Activated T-cell treated with anti-CD3 and anti-CD28 coated beads, Interleukin-2, amount 50 U/mL, for 1 hour (primary cell): ENCODE measurements around the gene RBM33.
"Not testable (repeated sequence)": the region's sequence is repeated elsewhere in the genome, so short reads cannot be mapped to it uniquely, and the experiment has no call there.

Experiments
- DNase-seq: peaks from one replicate; pipeline ENCODE4 v3.0.0-alpha.2; 2020

The RBM33 gene

DNA sequence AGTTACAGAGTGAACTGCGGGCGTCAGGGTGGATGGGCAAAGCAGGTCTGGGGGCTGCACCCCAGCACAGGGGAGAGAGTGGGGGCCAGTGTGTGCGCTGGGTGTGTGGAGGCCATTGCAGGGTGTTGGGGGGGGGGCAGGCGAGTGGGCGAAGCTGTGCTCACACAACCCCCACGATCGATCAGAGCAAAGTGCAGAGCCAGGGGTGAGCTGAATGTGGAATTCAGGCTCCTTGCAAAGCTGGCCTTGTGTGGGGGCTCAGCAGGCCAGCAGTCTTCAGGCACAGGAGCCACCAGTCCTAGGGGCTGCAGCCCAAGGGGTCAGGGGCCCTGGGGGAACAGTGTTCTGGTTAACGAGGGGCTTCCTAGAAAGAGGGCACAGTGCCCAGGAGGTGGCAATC is 168.7 kb downstream of the RBM33 start:
- no peak for DNase-seq

DNA sequence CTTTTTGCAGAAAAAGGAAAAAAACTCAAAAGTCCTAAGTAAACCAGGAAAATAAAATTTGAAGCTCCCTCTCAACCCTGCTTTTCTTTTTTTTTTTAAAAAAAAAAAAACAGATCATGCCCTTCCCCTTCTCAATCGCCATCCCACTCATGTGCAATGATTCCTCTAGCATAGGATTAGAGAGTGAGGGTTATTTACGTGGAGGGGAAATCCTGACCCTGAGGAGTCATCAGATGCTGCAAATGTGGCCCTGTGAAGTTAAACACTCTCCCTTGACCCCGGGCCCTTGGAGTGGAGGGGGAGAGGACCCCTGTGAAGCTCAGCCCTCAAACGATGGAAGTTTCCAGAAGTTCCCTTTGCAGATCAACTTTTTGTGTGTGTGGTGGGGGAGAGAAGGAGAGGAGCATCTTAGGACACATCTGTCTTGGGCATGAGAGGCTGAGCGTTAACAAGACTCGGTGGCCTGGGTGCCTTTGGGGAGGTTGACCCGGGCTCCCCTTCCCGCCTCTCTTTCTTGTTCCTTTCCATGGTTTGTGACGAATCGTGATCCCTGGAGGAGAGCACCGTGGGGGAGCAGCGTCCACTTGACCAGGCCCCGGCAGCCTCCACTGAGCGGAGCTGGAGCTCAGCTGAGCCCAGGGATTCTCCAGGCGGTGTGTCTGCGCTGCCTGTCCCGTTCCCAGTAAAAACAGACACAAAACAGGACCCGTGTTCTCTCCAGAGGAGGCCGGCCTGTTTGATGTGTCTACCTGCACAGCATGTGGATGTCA is 169.3 kb downstream of the RBM33 start:
- no peak for DNase-seq

DNA sequence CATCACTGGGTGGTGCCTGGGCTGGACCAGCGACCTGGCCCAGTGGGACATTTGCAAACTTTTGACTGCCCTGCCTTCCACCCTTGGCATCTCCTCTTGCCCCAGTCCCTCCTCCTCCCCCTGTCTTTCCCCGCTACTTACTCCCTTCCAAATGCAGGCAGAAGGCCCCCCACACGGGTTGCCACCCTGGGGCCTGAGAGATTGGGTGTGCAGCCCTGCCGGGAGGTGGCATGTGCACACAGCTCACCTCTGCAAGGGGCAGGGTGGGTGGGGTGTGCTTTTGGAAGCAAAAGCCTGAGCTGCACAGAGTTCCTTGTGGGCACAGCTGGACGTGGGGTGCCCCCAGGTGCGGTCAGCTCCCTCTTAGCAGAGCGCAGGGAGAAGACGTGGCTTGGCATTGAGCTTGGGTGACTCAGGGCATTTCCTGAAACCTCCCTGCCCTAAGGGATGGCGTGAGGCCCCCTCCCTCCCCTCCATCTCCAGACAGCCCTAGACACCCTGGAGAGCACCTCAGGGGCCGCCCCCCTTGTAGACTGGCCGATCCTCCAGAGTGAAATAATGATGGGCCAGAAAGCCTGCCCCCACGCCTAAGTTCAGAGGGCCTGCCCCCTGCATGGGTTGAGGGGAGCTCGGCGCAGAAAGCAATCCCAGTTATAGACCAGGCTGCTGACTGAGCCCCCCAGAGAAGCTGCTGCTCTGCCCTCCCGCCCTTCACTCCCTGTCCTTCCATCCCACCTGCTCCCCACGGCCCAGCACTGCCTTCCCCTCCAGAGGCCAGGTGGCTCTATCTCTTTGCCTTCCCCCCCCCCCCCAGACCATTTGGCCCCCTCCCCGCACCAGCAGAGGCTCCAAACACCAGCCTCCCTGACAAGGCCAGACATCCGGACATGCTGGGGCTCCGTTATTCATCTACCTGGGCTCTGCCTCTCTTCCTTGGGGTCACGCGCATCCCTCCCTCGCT is 170.1 kb downstream of the RBM33 start:
- no peak for DNase-seq

DNA sequence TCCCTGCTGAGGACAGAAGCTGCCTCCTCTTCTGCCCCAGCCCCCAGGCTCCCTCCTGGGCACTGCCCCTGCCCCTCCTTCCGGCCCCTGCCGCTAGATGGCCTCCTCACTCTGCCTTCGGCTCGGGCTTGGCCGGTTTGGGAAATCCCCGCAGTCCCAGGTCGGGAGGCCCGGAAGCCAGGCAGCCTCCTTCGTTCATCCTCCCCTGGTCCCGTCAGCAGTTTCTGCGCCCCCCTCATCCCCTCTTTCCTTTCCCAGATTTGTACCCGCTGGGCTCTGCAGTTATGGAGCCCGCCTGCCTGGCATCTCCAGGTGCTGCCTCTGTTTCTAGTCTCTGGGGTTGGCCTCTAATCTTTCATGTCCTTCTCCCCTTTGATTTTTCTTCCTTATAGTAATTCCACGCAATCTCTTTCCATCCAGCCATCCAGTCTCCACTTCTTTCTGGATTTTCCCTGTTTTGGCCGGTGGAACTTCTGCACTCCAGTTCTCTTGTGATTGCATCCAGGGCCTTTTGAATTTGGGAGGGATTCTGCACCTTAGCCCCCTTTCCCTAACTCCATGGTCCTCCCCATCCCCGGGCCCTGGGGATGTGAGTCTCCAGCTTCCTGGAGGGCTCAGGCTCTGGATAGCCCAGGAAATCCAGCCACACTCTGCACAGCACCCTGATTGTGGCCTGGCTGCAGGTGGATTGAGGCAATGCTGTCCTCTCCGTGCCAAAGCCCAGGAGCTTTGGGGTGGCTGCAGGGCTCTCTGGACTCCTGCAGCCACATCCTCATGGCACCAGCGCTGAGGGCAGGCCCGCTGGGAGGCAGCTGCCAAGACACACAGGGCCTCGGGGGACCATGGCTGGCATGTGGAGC is 171.1 kb downstream of the RBM33 start:
- peak; percentile 66 for DNase-seq

DNA sequence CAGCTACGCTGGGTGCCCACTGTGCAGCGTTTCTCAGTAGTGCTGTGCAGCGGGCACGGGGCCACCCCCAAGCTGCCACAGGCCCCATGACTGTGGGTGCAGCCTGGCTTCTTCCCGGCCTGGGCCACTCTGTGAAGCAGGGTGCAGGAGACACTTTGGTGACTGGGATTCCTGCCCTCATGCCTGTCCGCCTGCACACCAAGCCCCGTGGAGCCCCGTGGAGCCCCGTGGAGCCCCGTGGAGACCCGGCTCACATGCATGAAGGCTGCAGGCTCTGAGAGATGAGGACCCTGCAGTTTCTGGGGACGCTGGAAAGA is 171.7 kb downstream of the RBM33 start:
- DNase-seq, result no peak

DNA sequence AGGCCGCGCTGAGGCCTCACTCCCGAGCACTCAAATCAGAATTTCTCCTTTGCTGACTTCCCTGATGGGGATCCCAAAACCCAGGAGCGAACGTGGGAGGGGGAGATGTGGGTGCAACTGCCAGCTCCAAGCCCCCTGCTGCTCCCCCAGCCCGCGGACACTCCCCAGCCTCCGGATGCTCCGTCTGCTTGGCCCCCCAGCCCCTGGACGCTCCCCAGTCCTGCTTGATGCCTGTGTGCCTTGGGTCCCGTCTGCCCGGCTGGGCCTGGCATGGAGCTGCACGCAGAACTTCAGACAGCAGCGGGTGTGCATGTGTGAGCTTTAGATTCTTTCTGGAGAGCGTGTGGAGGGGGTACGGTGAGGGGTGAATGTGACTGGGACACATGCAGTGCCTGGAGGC is 172.5 kb downstream of the RBM33 start:
- no peak for DNase-seq

DNA sequence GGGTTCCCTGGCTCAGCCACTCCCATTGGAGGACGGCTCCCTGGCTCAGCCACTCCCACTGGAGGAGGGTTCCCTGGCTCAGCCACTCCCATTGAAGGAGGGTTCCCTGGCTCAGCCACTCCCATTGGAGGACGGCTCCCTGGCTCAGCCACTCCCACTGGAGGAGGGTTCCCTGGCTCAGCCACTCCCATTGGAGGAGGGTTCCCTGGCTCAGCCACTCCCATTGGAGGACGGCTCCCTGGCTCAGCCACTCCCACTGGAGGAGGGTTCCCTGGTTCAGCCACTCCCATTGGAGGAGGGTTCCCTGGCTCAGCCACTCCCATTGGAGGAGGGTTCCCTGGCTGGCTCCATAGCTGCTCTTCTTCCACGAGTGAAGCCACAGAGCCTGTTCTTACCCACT is 173.1 kb downstream of the RBM33 start:
- not testable (repeated sequence) for DNase-seq

DNA sequence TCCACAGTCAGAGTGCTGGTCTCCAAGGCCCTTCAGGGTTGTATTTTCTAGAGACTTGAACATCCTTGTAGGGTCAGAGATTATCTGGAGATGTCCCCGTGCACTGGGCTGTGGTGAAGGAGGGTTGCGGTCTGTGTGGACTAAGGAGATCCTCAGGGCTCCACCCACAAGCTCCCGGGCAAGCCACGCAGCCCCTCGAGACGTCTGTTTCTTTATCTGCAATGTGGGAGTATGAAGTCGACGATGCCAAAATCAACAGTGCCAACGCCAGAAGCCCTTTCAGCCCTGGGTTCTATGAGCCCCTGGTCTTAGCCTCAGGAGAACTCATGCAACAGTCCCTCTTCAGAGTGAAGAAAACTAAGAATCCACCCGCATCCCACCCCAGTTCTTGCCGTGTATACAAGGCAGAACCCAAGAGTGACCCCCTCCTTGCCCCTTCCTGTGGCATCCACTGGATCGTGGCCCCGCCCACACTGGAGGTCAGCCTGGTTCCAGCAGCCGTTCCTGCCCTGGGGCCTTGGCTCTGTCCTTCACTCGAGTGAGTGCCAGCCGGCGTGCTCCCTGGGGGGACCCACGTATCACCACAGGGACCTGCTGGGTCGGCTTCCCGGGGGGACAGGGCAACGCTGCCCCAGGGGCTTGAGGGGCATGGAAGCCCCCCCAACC is 173.8 kb downstream of the RBM33 start:
- DNase-seq, result no peak

DNA sequence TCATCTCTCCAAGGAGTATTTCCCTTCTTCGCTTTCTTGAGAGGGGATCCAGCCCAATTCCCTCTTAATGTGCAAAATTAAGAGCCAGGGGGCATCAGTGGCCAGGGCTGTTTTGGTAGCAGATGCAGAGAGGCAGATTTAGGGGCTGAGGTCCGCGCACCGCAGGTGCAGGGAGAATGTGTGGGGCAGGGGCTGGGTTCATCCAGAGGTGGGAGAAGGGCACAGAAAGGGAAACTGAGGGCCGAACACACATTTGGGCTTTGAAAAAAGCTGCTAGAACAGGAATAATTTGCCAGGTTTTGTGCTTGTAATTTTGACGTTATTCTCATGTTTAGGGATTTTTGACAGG is 174.3 kb downstream of the RBM33 start:
- DNase-seq, result no peak

DNA sequence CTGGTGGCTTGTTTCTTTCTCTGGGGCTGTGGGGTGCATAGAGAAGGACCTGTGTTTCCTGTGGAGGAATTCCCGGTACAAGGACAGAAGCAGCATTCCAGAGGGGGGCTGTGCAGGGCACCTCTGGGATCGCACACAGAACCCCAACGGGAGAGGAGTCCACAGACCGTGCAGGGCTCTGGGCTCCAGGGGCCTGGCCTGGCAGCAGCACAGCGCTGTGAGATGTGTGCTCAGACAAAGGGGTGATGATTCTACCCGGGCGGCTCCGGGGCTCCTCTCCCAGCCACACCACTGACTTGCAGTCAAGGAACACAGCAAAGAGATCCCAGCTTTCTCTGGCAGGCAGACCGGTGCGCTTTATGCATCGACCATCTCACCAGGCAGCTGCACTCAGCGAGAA is 174.7 kb downstream of the RBM33 start:
- DNase-seq, result no peak

DNA sequence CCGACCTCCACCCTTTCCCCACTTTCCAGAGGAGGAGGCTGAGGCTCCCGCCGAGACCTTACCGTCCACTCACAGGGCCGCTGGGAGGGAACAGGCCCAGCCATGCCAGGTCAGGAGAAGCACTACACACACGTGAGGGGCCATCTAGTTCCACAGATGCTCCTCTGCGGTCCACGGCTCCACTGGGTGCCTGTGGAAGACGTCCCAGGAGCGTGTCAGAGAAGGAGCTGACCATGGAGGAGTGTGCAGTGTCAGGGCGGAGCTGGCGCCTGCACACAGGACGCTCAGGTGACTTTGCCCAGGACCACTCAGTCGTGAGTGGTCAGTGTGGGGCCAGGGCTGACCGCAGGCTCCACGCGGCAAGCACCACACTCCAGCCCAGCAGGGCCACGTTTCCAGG is 175.8 kb downstream of the RBM33 start:
- DNase-seq, result no peak

DNA sequence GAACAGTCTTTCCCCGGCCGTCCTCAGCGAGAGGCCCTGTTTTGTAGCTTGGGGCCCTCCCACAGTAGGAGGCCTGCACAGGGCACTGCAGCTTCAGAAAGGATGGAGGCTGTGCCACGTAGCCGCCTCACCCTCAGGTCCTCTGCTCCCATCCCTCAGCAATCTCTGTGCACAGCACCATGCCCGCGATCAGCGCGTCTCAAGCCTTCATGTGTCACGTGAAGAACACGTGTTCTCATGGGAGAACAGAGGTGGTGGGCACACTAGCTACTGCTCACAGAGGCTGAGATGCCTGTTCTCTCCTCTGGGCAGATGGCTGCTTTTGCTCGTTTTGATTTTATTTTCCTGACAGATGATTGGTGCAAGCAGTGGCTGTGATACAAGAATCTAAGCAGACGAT is 176.3 kb downstream of the RBM33 start:
- DNase-seq, result no peak

DNA sequence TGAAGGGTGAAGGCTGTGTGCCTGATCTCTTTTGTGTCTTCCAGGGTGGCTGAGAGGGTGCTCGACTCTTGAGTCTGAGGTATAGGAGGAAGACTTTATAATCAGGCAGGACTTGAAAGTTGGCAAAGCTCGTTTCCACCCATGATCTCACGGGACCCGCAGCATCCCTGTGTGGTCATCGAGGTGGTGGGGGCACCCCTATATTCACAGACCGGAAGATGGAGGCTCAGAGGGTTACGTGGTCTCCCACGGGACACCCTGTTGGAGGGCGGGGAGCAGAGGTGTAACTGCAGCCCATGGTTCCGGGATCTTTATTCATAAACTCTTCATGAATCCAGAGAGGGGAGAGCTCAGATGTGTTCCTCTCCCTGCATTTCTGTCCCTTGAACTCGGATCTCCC is 177.4 kb downstream of the RBM33 start:
- no peak for DNase-seq

DNA sequence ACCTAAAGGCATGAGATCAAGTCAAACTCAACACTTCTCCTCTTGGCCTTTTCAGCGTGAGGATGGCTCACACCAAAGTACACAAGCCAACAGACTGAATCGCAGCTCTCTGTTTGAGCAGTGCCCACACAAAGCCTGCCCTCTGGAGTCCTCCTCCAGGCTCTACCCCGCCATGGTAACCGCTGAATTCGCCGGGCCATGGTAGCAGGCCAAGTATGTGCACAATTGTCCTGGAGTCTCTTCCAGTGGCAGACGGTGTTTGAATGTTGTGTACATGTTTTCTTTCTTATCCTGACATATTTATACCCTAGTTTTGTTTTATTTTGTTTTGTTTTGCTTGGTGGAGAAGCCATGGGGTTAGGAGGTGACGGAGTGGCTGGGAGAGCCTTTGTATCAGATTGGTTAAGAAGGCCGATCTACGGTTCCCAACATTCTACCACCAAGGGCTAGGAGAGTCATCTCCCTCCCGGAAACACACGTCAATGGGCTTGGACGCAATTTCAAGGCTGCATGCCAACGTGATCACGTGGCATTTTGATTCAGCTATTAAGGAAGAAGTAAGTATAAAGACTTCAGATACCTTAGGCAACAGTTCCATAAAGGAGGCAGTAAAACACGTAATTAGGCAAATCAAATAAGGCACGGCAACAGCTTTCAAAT is 179.9 kb downstream of the RBM33 start:
- DNase-seq, result no peak

DNA sequence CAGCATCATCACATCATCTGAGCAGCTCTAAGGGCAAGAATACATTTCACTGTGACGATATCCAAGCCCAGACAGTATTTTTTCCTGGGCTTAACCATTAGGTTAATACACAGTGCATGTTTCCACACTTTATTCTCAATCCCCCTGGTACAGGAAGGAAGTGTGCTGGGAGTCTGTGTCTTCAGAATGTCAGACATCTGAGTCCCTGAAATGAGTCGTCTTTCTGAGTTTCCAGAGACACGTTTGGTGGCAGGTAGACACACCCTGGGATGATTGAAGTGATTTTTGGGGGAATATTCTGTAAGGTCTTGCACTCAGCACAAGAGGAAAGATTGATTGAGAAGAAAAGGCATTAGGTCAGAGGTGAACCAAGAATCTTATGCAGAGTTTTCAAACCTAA is 180.9 kb downstream of the RBM33 start:
- no peak for DNase-seq

DNA sequence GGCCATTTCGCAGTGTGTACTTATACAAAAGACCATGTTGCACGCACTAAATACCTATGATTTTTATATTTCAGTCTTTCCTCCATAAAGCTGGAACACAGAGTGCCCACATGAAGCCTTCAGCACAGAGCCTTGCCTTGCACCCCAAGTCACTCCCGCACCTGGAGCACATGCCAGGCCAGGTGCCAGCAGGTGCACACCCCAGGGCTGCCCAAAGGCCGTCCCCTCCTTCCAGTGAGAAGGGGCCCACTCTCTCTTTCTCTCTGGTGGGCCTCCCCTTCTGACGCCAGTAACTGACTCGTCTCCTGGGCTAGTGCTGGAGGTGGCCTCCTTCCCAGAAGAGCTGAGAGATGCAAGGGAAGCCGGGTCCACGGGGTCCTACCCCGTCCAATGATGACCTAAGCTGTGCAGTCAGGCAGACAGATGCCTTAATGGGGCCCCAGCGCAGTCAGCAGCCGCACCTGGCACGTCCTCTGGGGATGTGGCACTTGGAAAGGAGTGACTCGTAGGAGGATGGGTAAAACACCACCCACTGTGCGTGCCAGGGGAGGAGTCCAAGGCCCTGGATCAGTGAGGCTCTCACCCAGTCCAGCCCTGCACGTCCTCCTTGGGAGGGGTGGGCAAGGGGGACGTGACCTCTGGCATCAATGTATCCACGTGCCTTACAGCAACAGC is 185.5 kb downstream of the RBM33 start:
- no peak for DNase-seq
